MCF 10A (cell line): ENCODE data around the gene PAQR4. TPM values are rescaled to one million over a fixed set of nuclear protein-coding genes. Genes with fewer than 3 reads are reported as not detected.

Source experiments
- BruUV-seq: library from RNA; stranded (reverse); fragments of 400-500 nt; replicated peaks from 2 replicates; lab custom pipeline; 2021; lab: Mats Ljungman, UMichigan
- CTCF ChIA-PET: fragments of 300-600 bp; sonication (Branson Sonifier 250); formaldehyde crosslinking; extraction: SDS; loops from one replicate; lab custom pipeline; 2021; ENCODE audit warnings: antibody characterized with exemption, inconsistent platforms; lab: Yijun Ruan, JAX
- POLR2A ChIA-PET: fragments of 300-600, 350-650 bp; sonication (Branson Sonifier 250); formaldehyde crosslinking; extraction: SDS; loops from one replicate; lab custom pipeline; 2020; ENCODE audit warnings: antibody characterized with exemption, inconsistent platforms; lab: Yijun Ruan, JAX
- DNase-seq: peaks from one replicate; pipeline ENCODE4 v3.0.0-alpha.2; 2018; ENCODE audit not compliant: unreplicated experiment
- H3K27ac Mint-ChIP-seq: one replicate; pipeline ENCODE4 v1.8.0; 2022; ENCODE audit warnings: mild to moderate bottlenecking, low read depth, mixed read lengths; ENCODE audit not compliant: unreplicated experiment
- H3K27me3 Mint-ChIP-seq: one replicate; pipeline ENCODE4 v1.8.0; 2022; ENCODE audit warnings: mixed read lengths; ENCODE audit not compliant: insufficient read depth, unreplicated experiment
- H3K36me3 Mint-ChIP-seq: one replicate; pipeline ENCODE4 v1.8.0; 2022; ENCODE audit warnings: mild to moderate bottlenecking, moderate library complexity, mixed read lengths; ENCODE audit not compliant: insufficient read depth, unreplicated experiment
- H3K4me1 Mint-ChIP-seq: one replicate; pipeline ENCODE4 v1.8.0; 2022; ENCODE audit warnings: mixed read lengths; ENCODE audit not compliant: insufficient read depth, unreplicated experiment
- H3K4me3 Mint-ChIP-seq: one replicate; pipeline ENCODE4 v1.8.0; 2022; ENCODE audit warnings: mild to moderate bottlenecking, moderate library complexity, mixed read lengths; ENCODE audit not compliant: unreplicated experiment
- H3K9me3 Mint-ChIP-seq: one replicate; pipeline ENCODE4 v1.8.0; 2022; ENCODE audit warnings: mixed read lengths; ENCODE audit not compliant: unreplicated experiment
- CTCF ChIP-seq: fragments of 200-600 bp; IDR thresholded peaks from one replicate; pipeline ENCODE4 v1.8.0; 2022; ENCODE audit warnings: antibody characterized with exemption, mild to moderate bottlenecking; ENCODE audit not compliant: unreplicated experiment
- intact Hi-C: fragments of 100-400 bp; cut with micrococcal nuclease; formaldehyde crosslinking; loops from 2 replicates; pipeline ENCODE4 v1.14.1; 2022
- total RNA-seq: library from RNA; stranded (reverse); gene quantifications from 2 replicates; pipeline ENCODE4 v1.2.3, GENCODE V29; 2022

PAQR4 gene
- total RNA-seq, 1 experiment from 2014 or later = 7.9 TPM

- no peak for TF ChIP-seq CTCF
- Mint-ChIP-seq H3K4me1 (no peaks in the 10 kb centered on the region), H3K4me3 (peak overlapping the region; percentile 61), H3K27me3 (no peaks in the 10 kb centered on the region), H3K27ac (no peak overlapping the region), H3K36me3 (no peaks in the 10 kb centered on the region), H3K9me3 (no peaks in the 10 kb centered on the region)
- ChIA-PET CTCF (interaction anchor here (0.5 to 9.6 kb wide), 15 partner anchors 10 to 786 kb away, joined by 3 to 121 read pairs (median 3); partner anchors contain the start of gene TNFRSF12A), POLR2A (interaction anchor here (0.7 to 2.2 kb wide), 12 partner anchors 13 to 958 kb away, joined by 3 to 41 read pairs (median 4); partner anchors contain the start of genes FLYWCH1, FLYWCH2, HCFC1R1 and THOC6)
- no peak for DNase-seq
- intact Hi-C loops = loop anchor here (1.0 kb wide), 1 partner anchor 16 kb away; the partner anchor contains the start of gene TNFRSF12A
- no TSS peak for BruUV-seq
Measured at GRCh38 chr16:3004319-3004718, 35.2 kb downstream of the PAQR4 start.

GRCh38 chr16:3004781-3005284 lies 35.7 kb downstream of the PAQR4 start:
- Mint-ChIP-seq H3K27me3 (no peaks in the 10 kb centered on the region), H3K4me1 (no peaks in the 10 kb centered on the region), H3K27ac (no peak overlapping the region), H3K9me3 (no peaks in the 10 kb centered on the region), H3K4me3 (peak overlapping the region; percentile 61), H3K36me3 (no peaks in the 10 kb centered on the region)
- intact Hi-C loops = loop anchor here (1.0 kb wide), 1 partner anchor 15 kb away; the partner anchor contains the start of gene TNFRSF12A
- CTCF ChIA-PET = interaction anchor here (0.5 to 9.6 kb wide), 3 partner anchors 16 to 710 kb away, joined by 3 to 121 read pairs (median 28); partner anchors contain the start of gene TNFRSF12A
- BruUV-seq = no TSS peak
- DNase-seq = no peak
- TF ChIP-seq CTCF = no peak
- POLR2A ChIA-PET = interaction anchor here (1.1 to 2.2 kb wide), 4 partner anchors 16 to 120 kb away, joined by 3 to 41 read pairs (median 4); partner anchors contain the start of genes FLYWCH1 and TNFRSF12A

- H3K4me3 Mint-ChIP-seq = no peak overlapping the region
- no peaks in the 10 kb centered on the region for H3K9me3 Mint-ChIP-seq
- DNase-seq = no peak
- H3K36me3 Mint-ChIP-seq = no peaks in the 10 kb centered on the region
- ChIA-PET CTCF (interaction anchor here (0.6 to 9.6 kb wide), 3 partner anchors 10 to 667 kb away, joined by 3 to 121 read pairs (median 4); no protein-coding TSS in a partner anchor), POLR2A (interaction anchor here (1.3 kb wide), 1 partner anchor 14 kb away, joined by 5 read pairs; no protein-coding TSS in a partner anchor)
- BruUV-seq = no TSS peak
- no peaks in the 10 kb centered on the region for H3K27me3 Mint-ChIP-seq
- H3K4me1 Mint-ChIP-seq = no peaks in the 10 kb centered on the region
- intact Hi-C loops = no loop called here
- no peak for TF ChIP-seq CTCF
- H3K27ac Mint-ChIP-seq = no peak overlapping the region
Measured at GRCh38 chr16:3007059-3007956, 38.2 kb downstream of the PAQR4 start.
